Keratinocyte (primary cell): ENCODE measurements around the gene TBC1D10B.

Experiments used
- EZH2 ChIP-seq: IDR thresholded peaks from one replicate; pipeline ENCODE4 v1.6.1; 2012; ENCODE audit warnings: inconsistent platforms, mild to moderate bottlenecking, low read length, moderate library complexity
- TF ChIP-seq, protein P1 (sequence below), 3 experiments: IDR thresholded peaks in 1 of 3; conservative IDR thresholded peaks in 1 of 3; optimal IDR thresholded peaks in 1 of 3; 2 replicates in 2 of 3; 3 replicates in 1 of 3; pipeline versions ENCODE3 to v1.5.1; 2011; ENCODE audit warnings: low read length in 3 of 3, mild to moderate bottlenecking in 3 of 3, moderate library complexity in 2 of 3, control low read depth in 1 of 3, inconsistent platforms in 1 of 3; ENCODE audit not compliant: insufficient read depth in 2 of 3; ENCODE audit errors: extremely low read depth in 1 of 3

DNA sequence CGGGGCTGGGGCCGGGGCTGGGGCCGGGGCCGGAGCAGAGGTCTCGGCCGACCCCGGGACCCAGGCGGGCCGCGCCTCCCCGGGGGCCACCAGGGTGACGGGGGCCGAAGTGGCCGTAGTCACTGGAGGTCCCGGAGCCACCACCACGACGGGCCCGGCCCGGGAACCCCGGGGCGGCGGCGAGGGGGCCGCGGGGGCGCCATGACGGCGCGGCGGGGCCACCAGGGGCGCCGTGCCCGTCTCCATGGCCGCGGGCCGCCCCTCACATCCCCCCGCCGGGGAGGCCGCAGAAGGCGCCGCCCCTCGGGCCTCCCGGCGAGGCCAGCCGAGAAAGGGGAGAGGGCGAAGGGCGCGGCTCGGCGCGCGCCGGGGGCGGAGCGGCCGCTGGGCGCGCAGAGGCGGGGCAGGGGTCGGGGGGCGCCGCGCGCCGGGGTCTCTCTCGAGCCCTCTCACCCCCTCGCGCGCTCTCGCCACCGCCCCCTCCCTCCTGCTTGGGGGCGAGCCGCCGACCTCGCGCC lies 297 bp downstream of the TBC1D10B start:
- no peak for TF ChIP-seq EZH2
- TF ChIP-seq, protein P1, sequence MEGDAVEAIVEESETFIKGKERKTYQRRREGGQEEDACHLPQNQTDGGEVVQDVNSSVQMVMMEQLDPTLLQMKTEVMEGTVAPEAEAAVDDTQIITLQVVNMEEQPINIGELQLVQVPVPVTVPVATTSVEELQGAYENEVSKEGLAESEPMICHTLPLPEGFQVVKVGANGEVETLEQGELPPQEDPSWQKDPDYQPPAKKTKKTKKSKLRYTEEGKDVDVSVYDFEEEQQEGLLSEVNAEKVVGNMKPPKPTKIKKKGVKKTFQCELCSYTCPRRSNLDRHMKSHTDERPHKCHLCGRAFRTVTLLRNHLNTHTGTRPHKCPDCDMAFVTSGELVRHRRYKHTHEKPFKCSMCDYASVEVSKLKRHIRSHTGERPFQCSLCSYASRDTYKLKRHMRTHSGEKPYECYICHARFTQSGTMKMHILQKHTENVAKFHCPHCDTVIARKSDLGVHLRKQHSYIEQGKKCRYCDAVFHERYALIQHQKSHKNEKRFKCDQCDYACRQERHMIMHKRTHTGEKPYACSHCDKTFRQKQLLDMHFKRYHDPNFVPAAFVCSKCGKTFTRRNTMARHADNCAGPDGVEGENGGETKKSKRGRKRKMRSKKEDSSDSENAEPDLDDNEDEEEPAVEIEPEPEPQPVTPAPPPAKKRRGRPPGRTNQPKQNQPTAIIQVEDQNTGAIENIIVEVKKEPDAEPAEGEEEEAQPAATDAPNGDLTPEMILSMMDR (optimal IDR thresholded peaks at IDR 0.05 in 1 of 3, IDR thresholded peaks at IDR 0.05 in 1 of 3, conservative IDR thresholded peaks at IDR 0.05 in 1 of 3; ENCODE audit: extremely low read depth in 1 of 3, insufficient read depth in 2 of 3, low read length in 3 of 3) = no peak
